GM11168 (cell line): ENCODE data around the gene ELOVL3.
"Not testable (repeated sequence)": the region's sequence is repeated elsewhere in the genome, so short reads cannot be mapped to it uniquely, and the experiment has no call there.

Source experiments
- in situ Hi-C: fragments of 300-500 bp; cut with MboI; formaldehyde crosslinking; loops from one replicate; pipeline ENCODE4 v1.12.0; 2022; ENCODE audit warnings: low sequenced_read_pairs; ENCODE audit not compliant: unreplicated experiment

ELOVL3 gene, protein sequence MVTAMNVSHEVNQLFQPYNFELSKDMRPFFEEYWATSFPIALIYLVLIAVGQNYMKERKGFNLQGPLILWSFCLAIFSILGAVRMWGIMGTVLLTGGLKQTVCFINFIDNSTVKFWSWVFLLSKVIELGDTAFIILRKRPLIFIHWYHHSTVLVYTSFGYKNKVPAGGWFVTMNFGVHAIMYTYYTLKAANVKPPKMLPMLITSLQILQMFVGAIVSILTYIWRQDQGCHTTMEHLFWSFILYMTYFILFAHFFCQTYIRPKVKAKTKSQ

DNA sequence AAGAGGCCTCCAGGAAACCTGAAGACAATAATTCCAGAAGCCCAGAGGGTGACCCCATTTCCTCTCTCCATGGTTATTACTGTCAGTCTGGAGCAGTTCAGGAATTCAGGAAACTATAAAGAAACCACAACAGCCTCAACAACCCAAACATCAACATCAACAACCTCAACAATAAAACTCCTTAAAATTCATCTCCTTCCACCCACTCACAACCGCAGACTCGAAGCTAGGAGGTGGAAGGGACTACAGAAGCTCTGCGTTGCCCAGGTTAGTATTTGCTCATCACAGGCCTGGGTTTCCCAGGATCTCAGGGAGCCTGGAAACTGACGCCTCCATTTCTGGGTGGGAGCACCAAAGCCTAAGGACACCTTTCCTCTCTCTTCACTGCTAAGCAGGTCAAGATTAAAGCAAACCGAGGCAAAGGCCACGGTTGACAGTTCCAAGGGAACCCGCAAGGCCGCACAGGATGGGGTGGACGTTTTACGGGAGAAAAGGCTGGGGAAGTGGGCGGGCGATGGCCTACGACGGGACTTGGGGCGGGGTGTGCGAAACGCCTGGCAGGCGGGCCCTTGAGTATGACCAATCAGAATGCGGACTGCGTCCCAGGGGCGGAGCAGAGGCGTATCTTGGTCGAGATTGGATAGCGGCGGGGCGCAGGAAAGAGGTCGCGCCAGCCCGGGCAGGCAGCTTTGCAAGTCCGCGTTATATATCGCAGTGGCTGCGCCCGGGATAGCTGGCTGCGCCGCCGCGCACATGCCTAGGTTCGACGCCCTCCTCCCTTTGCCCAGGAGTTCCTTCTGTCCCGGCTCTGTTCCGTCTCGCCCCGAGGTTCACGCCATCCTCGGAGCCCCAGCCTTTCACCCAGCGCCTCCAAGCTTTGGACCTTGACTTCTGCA is at the start of gene ELOVL3:
Gene ELOVL3 (plus strand): TSS at position 654 of the 896 bp plus-strand sequence. CDS start 250 bp downstream, outside the sequence.
- in situ Hi-C loops: loop anchor here (5.0 kb wide), 2 partner anchors 44 to 126 kb away; no protein-coding TSS in a partner anchor

- in situ Hi-C loops: loop anchor here (5.0 kb wide), 1 partner anchor 43 kb away; the partner anchor contains the start of gene ELOVL3
Observed at GRCh38 chr10:102184606-102185005, 41.5 kb upstream of the ELOVL3 start.

DNA sequence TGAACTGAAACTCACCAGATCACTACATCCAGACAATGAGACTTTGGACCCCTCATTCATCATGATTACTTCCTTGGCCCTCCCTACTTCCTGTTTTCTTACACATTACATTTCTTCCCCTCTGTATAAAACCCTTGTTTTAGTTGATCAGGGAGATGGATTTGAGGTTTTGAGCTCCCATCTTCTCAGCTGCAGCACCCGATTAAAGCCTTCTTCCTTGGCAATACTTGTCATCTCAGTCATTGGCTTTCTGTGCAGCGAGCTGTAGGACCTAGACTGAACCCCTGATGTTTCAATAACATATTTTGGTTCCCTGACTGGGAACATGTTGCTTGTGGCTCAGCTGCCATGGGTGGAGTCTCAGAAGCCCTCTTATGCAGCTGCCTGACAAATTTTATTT is 40.8 kb upstream of the ELOVL3 start:
- in situ Hi-C loops: no loop called here

DNA sequence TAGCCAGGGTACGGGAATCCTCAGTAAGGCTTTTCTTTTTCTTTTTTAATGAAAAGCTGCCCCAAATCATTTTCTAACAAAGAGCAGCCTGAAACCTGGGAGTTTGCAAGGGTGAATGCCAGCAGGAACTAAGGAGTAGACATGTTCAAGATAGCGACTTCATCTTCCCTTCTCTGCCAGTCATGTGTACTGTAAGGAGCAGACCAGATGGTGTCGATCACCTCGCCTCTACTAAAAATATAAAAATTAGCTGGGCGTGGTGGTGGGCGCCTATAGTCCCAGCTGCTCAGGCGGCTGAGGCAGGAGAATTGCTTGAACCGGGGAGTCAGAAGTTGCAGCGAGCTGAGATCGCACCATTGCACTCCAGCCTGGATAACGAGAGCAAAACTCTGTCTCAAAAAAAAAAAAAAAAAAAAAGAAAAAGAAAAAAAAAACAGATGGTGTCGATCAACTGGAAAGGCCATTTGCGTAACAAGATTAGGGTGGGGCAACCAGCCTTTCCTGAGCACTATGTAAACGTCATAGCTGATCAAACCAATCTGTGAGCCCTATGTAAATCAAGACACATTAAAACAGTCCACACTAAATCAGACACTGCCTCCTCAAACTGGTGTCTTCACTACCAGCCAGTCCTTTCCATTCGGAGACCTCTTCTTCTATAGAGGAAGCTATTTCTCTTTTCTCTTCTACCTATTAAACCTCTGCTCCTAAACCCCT is 40.1 kb upstream of the ELOVL3 start:
- in situ Hi-C loops: no loop called here

DNA sequence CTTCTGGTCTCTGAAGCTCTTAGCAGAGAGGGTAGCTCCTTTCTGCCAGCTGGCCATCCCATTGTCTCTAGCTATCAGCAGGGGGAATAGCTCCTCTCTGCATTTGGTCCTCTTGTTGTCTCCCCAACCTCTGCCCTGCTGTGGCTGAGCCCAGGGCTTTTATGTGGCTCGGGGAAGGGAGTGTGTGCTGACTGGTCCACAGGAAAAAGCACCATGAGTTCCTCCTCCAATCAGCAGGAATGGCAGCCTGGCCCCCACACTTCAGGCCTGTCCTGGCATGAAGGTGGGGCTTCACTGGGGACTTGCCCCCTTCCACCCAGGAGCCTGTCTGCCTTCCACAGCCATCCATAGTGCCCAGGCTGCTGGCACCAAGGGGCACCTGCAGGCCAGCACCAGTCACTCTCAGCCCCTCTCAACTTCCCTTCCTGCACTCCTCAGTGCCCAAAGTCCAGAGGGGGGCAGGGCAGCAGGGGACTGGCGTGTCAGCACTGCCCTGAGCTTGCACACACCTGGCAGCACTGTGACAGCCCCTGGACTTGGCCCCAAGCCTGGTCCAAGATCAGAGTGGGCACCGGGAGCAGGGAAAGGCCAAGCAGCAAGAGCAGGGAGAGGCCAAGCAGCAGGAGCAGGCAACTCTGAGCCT is 37.7 kb upstream of the ELOVL3 start:
- in situ Hi-C loops: no loop called here

DNA sequence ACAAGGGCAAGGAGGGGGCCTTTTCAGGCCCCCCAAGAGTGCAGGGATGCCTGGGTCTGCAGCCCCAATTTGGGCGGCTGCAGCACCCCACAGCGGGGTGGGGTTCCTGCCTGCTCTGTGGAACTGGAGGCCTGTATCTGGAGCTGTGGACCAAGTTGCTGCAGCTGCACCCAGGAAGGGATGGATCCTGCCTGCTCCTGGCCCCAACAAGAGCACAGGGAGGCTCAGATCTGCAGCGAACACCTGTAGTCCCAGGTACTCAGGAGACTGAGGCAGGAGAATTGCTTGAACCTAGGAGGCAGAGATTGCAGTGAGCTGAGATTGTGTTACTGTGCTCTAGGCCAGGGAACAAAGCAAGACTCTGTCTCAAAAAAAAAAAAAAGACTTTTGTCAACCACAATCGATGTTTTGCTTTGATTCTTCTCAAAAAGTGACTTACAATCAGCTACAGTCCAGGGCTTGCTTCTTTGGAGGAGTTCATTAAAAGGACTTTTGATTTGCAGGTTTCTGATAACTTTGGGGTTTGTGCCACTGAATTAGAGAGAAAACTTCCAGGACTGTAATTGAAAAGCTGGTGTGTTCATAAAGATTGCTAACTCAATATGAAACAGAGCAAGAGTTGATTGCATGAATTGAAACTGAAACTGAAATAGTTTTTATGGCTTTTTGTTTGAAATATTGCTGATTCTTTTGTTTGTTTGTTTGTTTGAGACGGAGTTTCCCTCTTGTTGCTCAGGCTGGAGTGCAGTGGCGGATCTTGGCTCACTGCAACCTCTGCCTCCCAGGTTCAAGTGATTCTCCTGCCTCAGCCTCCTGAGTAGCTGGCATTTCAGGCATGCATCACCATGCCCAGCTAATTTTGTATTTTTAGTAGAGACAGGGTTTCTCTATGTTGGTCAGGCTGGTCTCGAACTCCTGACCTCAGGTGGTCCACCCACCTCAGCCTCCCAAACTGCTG is 36.9 kb upstream of the ELOVL3 start:
- in situ Hi-C loops: not testable (repeated sequence)

DNA sequence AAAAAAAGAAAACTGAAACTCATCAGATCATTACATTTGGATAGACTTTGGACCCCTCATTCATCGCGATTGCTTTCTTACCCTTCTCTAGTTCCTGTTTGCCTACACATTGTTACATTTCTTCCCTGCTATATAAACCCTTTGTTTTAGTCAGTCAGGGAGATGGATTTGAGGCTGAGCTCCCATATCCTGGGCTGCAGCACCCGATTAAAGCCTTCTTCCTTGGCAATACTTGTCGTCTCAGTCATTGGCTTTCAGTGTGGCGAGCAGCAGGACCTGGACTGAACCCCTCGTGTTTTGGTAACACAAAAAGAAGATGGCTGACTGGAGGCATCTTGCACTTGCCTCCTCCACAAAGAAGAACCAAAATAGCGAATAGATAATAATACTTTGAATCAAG is 34.1 kb upstream of the ELOVL3 start:
- in situ Hi-C loops: no loop called here

DNA sequence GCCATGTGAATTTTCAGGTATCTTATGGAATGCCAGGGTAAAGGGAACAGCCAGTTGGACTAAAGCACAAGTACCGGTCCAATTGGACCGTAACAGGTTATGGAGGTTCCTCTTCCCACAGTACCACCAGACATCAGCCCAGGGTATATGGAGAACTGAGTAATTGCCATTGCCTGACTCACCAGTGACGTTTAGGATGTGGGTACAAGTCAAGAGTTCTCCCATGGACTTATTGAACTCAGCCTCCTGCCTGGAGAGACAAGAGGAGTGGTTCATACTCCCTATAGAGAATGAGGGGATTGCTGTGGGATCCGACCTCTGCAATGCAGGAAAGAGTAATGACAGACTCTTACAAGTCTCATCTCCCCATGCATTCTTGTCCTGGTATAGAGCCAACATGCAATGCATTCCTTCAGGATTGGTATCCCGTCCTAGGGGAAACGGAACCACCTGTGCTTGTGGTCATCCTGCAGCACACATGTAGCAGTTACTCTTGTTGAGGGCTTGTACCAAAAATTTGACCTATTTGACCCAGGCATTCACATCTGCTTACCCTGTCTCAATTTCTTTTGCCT is 30.7 kb upstream of the ELOVL3 start:
- in situ Hi-C loops: no loop called here

DNA sequence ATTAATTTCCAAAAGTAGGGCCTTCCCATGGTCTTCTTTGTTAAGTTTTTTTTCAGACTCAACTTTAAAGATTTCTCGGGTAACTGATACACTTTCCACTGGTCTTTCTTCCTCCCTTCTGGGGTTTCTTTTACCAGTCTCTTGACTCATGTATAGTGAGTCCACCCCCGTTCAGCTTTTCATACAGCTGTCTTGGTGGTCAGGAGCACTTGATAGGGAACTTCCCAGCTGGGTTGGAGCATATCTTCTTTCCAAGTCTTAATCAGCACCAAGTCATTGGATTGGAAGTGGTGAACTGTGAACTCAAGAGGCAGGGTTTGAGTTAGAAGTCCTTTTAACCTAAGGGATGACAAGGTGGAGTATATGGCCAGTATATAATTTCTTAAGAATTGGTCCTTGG is 29.2 kb upstream of the ELOVL3 start:
- in situ Hi-C loops: no loop called here

GRCh38 chr10:102198027-102198426 is 28.1 kb upstream of the ELOVL3 start:
- in situ Hi-C loops: no loop called here

DNA sequence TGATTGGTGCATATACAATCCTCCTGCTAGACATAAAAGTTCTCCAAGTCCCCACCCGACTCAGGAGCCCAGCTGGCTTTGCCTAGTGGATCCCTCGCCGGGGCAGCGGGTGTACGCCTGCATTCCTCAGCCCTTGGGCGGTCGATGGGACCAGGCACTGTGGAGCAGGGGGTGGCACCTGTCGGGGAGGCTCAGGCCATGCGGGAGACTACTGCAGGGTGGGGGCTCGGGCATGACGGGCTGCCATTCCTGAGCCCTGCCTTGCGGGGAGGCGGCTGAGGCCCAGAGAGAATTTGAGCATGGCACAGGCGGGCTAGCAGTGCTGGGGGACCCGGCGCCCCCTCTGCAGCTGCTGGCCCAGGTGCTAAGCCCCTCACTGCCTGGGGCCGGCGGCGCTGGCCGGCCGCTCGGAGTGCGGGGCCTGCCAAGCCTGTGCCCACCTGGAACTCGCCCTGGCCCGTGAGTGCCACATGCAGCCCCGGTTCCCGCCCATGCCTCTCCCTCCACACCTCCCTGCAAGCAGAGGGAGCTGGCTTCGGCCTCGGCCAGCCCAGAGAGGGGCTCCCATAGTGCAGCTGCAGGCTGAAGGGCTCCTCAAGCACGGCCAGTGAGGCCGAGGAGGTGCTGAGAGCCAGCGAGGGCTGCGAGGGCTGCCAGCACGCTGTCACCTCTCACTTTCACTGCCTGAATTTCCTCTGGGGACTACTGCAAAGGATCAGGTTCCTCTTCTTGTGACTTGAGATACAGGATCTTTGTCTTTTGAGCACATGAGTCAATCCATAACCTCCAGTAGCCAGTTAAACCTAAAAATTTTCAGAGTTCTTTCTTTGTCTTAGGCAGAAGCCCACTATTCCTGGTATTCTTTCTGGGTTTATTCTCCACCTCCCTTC is 25.1 kb upstream of the ELOVL3 start:
- in situ Hi-C loops: no loop called here

DNA sequence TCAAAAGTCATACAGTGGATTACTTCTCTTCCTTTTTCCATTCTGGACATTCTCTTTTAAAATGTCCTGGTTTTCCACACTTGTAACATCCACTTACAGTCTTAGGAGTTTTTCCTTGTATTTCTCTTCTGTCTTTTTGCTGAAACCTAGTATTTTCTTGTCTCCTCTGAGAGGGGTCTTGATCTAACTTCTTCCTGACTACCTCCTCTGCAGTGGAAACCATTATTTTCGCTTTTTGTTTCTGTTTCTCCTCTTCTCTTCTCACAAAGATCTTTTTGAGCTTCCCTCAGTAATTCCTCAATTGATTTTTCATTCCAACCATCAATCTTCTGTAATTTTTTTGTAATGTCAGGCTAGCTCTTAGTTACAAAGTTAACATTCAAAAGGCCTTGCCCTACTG is 23.7 kb upstream of the ELOVL3 start:
- in situ Hi-C loops: no loop called here

- in situ Hi-C loops: no loop called here
Observed at GRCh38 chr10:102208311-102209035, 17.6 kb upstream of the ELOVL3 start.

DNA sequence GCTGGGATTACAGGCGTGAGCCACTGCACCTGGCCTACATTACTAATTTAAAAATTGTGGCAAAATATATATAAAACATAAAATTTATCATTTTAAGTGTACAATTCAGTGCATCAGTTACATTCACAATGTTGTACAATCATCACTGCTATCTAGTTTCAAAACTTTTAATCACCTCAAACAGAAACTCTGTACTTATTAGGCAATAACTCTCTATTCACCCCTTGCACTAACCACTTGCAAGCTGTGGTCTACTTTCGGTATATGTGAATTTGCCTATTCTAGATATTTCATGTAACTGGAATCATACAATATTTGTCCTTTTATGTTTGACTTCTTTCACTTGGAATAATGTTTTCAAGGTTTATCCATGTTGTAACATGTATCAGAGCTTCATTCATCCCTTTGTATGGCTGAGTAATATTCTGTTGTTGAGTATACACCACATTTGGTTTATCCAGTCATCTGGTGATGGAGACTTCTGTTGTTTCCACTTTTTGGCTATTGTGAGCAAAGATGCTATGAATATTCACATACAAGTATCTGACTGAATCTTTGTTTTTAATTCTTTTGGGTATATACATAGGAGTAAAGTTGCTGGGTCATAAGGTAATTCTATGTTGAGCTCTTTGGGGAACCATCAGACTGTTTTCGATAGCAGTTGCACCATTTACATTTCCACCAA is 14.3 kb upstream of the ELOVL3 start:
- in situ Hi-C loops: no loop called here

GRCh38 chr10:102213599-102213998 is 12.5 kb upstream of the ELOVL3 start:
- in situ Hi-C loops: not testable (repeated sequence)

DNA sequence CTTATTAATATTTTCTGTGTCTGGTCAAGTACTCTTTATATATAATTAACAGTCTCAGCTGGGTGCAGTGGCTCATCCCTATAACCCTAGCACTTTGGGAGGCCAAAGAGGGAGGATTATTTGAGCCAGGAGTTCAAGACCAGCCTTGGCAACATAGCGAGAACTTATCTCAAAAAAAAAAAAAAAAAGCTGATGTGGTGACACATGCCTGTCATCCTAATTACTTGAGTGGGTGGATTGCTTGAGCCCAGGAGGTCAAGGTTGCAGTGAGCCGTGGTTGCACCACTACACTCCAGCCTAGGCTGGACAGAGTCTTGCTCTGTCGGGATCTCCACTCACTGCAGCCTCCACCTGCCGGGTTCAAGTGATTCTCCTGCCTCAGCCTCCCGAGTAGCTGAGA is 6.7 kb upstream of the ELOVL3 start:
- in situ Hi-C loops: no loop called here

GRCh38 chr10:102220612-102221011 is 5.5 kb upstream of the ELOVL3 start:
- in situ Hi-C loops: no loop called here
